B cell (primary cell): ENCODE results near the gene PEX14. TPM values are rescaled to one million over a fixed set of nuclear protein-coding genes. Genes with fewer than 3 reads are reported as not detected.

ENCODE experiments used
- ATAC-seq: fragments of 200-7000 bp; cut with Tn5 transposase; one replicate; pipeline ENCODE4 v1.10.0; 2021; ENCODE audit warnings: low read depth, mild to moderate bottlenecking, moderate number of reproducible peaks, moderate library complexity
- CTCF ChIA-PET: fragments of 350-600 bp; sonication (Branson Sonifier 250); formaldehyde crosslinking; loops from one replicate; lab custom pipeline; 2021; ENCODE audit warnings: antibody characterized with exemption, inconsistent platforms; lab: Charles Lee
- POLR2A ChIA-PET: fragments of 350-600 bp; sonication (Branson Sonifier 250); formaldehyde crosslinking; loops from one replicate; lab custom pipeline; 2021; ENCODE audit warnings: antibody characterized with exemption; lab: Charles Lee
- DNase-seq: peaks from one replicate; pipeline ENCODE4 v3.0.0; 2013
- H2AFZ ChIP-seq: 2 replicates; pipeline ENCODE4 v1.6.1; 2012; ENCODE audit warnings: mild to moderate bottlenecking, low read depth, low read length; ENCODE audit not compliant: insufficient read depth, poor library complexity, severe bottlenecking
- H3K27ac ChIP-seq, 2 donors: 1 replicate in 1 of 2; 2 replicates in 1 of 2; pipeline ENCODE4 v1.5.1; 2012 to 2013; ENCODE audit warnings: low read length in 2 of 2, mild to moderate bottlenecking in 2 of 2, moderate library complexity in 1 of 2
- H3K27me3 ChIP-seq, 4 experiments: fragments of 200-600 bp in 1 of 4; sonication (generic) in 1 of 4; replicated peaks in 1 of 4; 1 replicate in 2 of 4; 2 replicates in 2 of 4; pipeline versions ENCODE4 v1.6.1 to v1.7.0; 2013 to 2016; ENCODE audit warnings: low read length in 3 of 4, mild to moderate bottlenecking in 2 of 4, mixed read lengths in 1 of 4, moderate library complexity in 1 of 4; ENCODE audit not compliant: insufficient read depth in 4 of 4, control insufficient read depth in 3 of 4; ENCODE audit errors: control extremely low read depth in 1 of 4
- H3K36me3 ChIP-seq, 2 experiments: replicated peaks in 1 of 2; 1 replicate in 1 of 2; 2 replicates in 1 of 2; pipeline versions ENCODE4 v1.6.1 to v1.7.1; 2013; ENCODE audit warnings: low read length in 1 of 2; ENCODE audit not compliant: insufficient read depth in 2 of 2, control insufficient read depth in 1 of 2; ENCODE audit errors: control extremely low read depth in 1 of 2, extremely low read depth in 1 of 2
- H3K4me1 ChIP-seq, 2 donors: fragments of 200-600 bp in 1 of 2; sonication (generic) in 1 of 2; 1 replicate in 1 of 2; 2 replicates in 1 of 2; pipeline versions ENCODE4 v1.5.1 to v1.6.1; 2013 to 2017; ENCODE audit warnings: low read length in 2 of 2; ENCODE audit not compliant: control insufficient read depth in 2 of 2, insufficient read depth in 2 of 2
- H3K4me2 ChIP-seq: replicated peaks from 2 replicates; pipeline ENCODE3; 2012; ENCODE audit warnings: mild to moderate bottlenecking, low read depth, low read length; ENCODE audit not compliant: poor library complexity, severe bottlenecking
- H3K4me3 ChIP-seq, 5 experiments: fragments of 200-600 bp in 1 of 5; sonication (generic) in 1 of 5; 1 replicate in 3 of 5; 2 replicates in 2 of 5; pipeline versions ENCODE4 v1.5.1 to v1.7.0; 2011 to 2016; ENCODE audit warnings: low read length in 4 of 5, mild to moderate bottlenecking in 4 of 5, low read depth in 2 of 5, control low read depth in 1 of 5, moderate library complexity in 1 of 5; ENCODE audit not compliant: insufficient read depth in 1 of 5; ENCODE audit errors: control extremely low read depth in 1 of 5, extremely low read depth in 1 of 5
- H3K79me2 ChIP-seq: fragments of 200-600 bp; sonication (generic); one replicate; pipeline ENCODE4 v1.6.0; 2016; ENCODE audit warnings: low read length; ENCODE audit not compliant: control insufficient read depth, insufficient read depth
- H3K9ac ChIP-seq: fragments of 200-600 bp; sonication (generic); 2 replicates; pipeline ENCODE4 v1.6.1; 2017; ENCODE audit warnings: mild to moderate bottlenecking, low read length, moderate library complexity
- H3K9me3 ChIP-seq, 3 donors: one replicate each; pipeline versions ENCODE4 v1.6.1 to v1.7.1; 2013; ENCODE audit warnings: low read length in 2 of 3; ENCODE audit not compliant: control insufficient read depth in 2 of 3, insufficient read depth in 1 of 3; ENCODE audit errors: control extremely low read depth in 1 of 3
- H4K20me1 ChIP-seq: 2 replicates; pipeline ENCODE4 v1.6.0; 2012; ENCODE audit warnings: mild to moderate bottlenecking, low read length; ENCODE audit not compliant: insufficient read depth, control insufficient read depth, poor library complexity, severe bottlenecking
- H3K27ac Mint-ChIP-seq: one replicate; pipeline ENCODE4 v1.8.0; 2021; ENCODE audit warnings: mixed read lengths
- H3K27me3 Mint-ChIP-seq: one replicate; pipeline ENCODE4 v1.8.0; 2021; ENCODE audit warnings: mixed read lengths
- H3K4me1 Mint-ChIP-seq: one replicate; pipeline ENCODE4 v1.8.0; 2021; ENCODE audit warnings: mixed read lengths
- H3K4me3 Mint-ChIP-seq: one replicate; pipeline ENCODE4 v1.8.0; 2021; ENCODE audit warnings: mixed read lengths
- H3K9me3 Mint-ChIP-seq: one replicate; pipeline ENCODE4 v1.8.0; 2022; ENCODE audit warnings: mixed read lengths; ENCODE audit not compliant: insufficient read depth
- CTCF ChIP-seq: fragments of 200-600 bp; IDR thresholded peaks from one replicate; pipeline ENCODE4 v1.8.0; 2022; ENCODE audit warnings: antibody characterized with exemption, mild to moderate bottlenecking
- EZH2 ChIP-seq: IDR thresholded peaks from 2 replicates; pipeline ENCODE4 v1.6.1; 2012; ENCODE audit warnings: borderline replicate concordance, low read depth, mild to moderate bottlenecking, moderate library complexity, low read length; ENCODE audit not compliant: insufficient read depth, poor library complexity, severe bottlenecking
- WGBS: methylation state at CpG from one replicate; pipeline ENCODE4 v1.1.5; 2013; ENCODE audit warnings: missing lambda C conversion rate; ENCODE audit not compliant: insufficient coverage; 5-methylcytosine and 5-hydroxymethylcytosine counted together
- intact Hi-C: fragments of 100-400 bp; cut with micrococcal nuclease; formaldehyde crosslinking; loops from one replicate; pipeline ENCODE4 v1.10.0; 2022
- polyA plus RNA-seq: library from polyadenylated mRNA; depleted of rRNA; stranded (reverse); fragments of >200 nt; gene quantifications from 2 replicates; pipeline ENCODE4 v1.2.3, GENCODE V29; 2012
- total RNA-seq, 2 donors: library from RNA; stranded (reverse); fragments of 120-200 nt in 1 of 2; gene quantifications; 1 replicate in 1 of 2; 2 replicates in 1 of 2; pipeline versions ENCODE4 v1.2.3 to v1.2.4, GENCODE V29; 2013 to 2022

Gene PEX14
- total and polyA plus RNA-seq, 2 donors (not counting 1 experiment from before 2014, with no cell fraction given), result 14.1 to 19.3 TPM

DNA sequence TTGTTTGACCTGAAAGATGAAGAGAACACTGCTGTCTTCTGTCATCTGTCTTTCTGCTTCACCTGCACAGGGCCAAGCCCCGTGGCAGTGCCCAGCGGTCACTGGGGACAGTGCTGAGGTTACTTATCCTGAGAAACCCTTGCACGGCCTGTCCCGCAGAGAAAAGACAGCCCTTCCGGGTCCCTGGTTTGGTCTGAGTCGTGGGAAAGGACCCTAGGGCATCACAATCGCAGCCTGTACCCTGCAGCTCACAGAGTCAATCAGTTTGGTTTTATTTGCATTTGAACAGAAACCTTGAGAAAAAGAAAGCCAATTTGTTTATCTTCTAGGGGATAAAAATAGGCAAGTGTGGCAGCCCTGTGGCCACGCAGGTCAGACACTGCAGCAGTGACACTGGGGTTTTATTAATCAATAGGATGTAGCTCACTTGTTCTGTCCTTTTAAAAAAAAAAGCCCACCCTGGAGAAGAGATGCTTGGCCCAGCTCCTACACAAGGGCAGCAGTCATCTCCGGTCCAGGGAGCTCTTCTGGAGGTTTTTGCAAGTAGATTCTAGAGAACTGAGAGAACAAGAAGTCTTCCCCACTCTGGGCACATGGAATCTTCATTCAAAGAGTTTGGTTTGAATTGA, 120.0 kb downstream of the PEX14 start:
- Histone ChIP-seq H4K20me1 (peaks cover 3% of the 10 kb centered on the region), H3K79me2 (no peaks in the 10 kb centered on the region), H2AFZ (no peak overlapping the region), H3K4me2 (no peak overlapping the region), H3K27ac (no peak overlapping the region), H3K9ac (no peak overlapping the region), H3K9me3 (no peaks in the 10 kb centered on the region), H3K4me3 (no peak overlapping the region), H3K36me3 (peaks cover 0 to 4% of the 10 kb centered on the region in 2 experiments), H3K4me1 (no peaks in the 10 kb centered on the region), H3K27me3 (no peaks in the 10 kb centered on the region)
- H3K27ac Mint-ChIP-seq, result no peak overlapping the region
- H3K4me3 Mint-ChIP-seq, result no peak overlapping the region
- TF ChIP-seq EZH2 (no peak), CTCF (no peak)
- WGBS, result 87% methylated on average over 8 of the region's 9 CpGs
- H3K9me3 Mint-ChIP-seq, result no peaks in the 10 kb centered on the region
- intact Hi-C loops, result no loop called here
- peaks cover 5% of the 10 kb centered on the region for H3K4me1 Mint-ChIP-seq
- no peak for ATAC-seq
- H3K27me3 Mint-ChIP-seq, result no peaks in the 10 kb centered on the region
- POLR2A ChIA-PET, result no interaction called here
- CTCF ChIA-PET, result no interaction called here
- no peak for DNase-seq

GRCh38 chr1:10596780-10597179, 122.0 kb downstream of the PEX14 start:
- Histone ChIP-seq H3K9ac (no peak overlapping the region), H3K9me3 (no peaks in the 10 kb centered on the region), H3K36me3 (peaks cover 0 to 10% of the 10 kb centered on the region in 2 experiments), H3K27ac (no peak overlapping the region), H2AFZ (no peak overlapping the region), H4K20me1 (peaks cover 3% of the 10 kb centered on the region), H3K4me3 (no peak overlapping the region), H3K27me3 (no peaks in the 10 kb centered on the region), H3K4me1 (no peaks in the 10 kb centered on the region), H3K4me2 (no peak overlapping the region), H3K79me2 (no peaks in the 10 kb centered on the region)
- CTCF ChIA-PET, result no interaction called here
- DNase-seq (no peak), ATAC-seq (no peak)
- Mint-ChIP-seq H3K27ac (no peak overlapping the region), H3K4me1 (peaks cover 5% of the 10 kb centered on the region), H3K27me3 (no peaks in the 10 kb centered on the region), H3K9me3 (no peaks in the 10 kb centered on the region), H3K4me3 (no peak overlapping the region)
- no peak for TF ChIP-seq EZH2
- no peak for TF ChIP-seq CTCF
- POLR2A ChIA-PET, result no interaction called here
- intact Hi-C loops, result no loop called here
- WGBS, result 97% methylated on average over 3 of the region's 6 CpGs
